Measurements from ENCODE around the gene MINAR2.

MINAR2 gene

DNA sequence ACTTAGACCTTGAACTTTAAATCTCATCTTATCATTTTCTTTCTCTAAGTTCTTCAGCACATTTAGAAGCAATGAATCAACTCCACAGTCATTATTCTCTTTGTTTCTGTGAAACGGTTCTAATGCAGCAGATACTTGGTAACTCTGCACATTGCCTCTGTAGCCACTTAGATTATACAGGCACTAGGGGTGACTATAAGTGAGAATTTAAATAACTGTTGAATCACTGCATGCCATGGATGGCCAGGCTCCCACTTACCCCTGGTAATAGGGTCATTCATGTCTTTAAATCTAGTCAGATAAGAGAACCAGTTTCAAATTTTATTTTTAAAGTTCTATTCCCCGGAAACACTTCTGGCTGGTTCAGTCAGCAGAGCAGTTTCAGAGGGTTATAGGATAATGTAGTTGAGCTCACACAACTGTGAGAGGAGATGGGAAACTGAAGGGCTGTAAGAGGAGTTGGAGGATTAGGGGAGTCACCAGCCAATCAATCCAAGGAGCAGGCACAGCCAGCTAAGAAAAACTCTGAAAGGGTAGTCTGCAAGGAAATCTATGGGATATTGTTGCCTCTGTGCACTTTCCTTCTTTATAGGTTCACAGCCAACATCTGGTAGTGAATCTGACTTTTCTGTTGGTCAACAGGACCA, 4.2 kb upstream of the MINAR2 start:
- H3K9ac ChIP-seq, result no peak overlapping the region
- H3K4me2 ChIP-seq, result no peak overlapping the region
- no peaks in the 10 kb centered on the region for H3K27me3 ChIP-seq
- no peak overlapping the region for H3K4me3 ChIP-seq
- H3K9me3 ChIP-seq (replicated peaks in 1 of 11), result no peaks in the 10 kb centered on the region
- no peak for TF ChIP-seq Cebpa-rat (IDR thresholded peaks at IDR 0.05)
- no peaks in the 10 kb centered on the region for H4K20me1 ChIP-seq
- H3K36me3 ChIP-seq, result no peaks in the 10 kb centered on the region
- H3K4me1 ChIP-seq, result no peaks in the 10 kb centered on the region
- H3K27ac ChIP-seq, result no peak overlapping the region

DNA sequence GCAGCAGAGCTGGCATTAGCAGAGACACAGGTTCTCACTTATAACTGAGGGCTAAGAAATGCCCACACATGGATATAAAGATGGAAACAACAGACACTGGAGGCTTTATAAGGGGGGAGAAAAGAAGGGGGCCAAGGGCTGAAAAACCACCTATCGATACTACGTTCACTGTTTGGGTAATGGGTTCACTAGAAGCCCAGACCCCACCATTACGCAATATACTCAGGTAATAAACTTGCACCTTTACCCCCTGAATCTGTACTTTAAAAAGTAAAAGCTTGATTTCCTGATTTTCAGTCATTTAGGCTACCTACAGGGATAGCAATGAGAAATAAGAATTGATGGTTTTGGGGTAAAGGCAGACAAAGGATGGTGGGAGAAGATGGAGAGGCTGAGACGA, 1.9 kb upstream of the MINAR2 start:
- no peak overlapping the region for H3K4me2 ChIP-seq
- H3K9me3 ChIP-seq (replicated peaks in 1 of 11), result no peaks in the 10 kb centered on the region
- H3K36me3 ChIP-seq, result no peaks in the 10 kb centered on the region
- H3K27ac ChIP-seq, result no peak overlapping the region
- H3K4me3 ChIP-seq, result no peak overlapping the region
- H3K9ac ChIP-seq, result no peak overlapping the region
- no peaks in the 10 kb centered on the region for H3K4me1 ChIP-seq
- H3K27me3 ChIP-seq, result no peaks in the 10 kb centered on the region
- H4K20me1 ChIP-seq, result no peaks in the 10 kb centered on the region
- TF ChIP-seq Cebpa-rat (IDR thresholded peaks at IDR 0.05), result peak in 5 of 11 experiments; percentile 34 to 77 (median 46); a peak in 5 of 22 replicates

DNA sequence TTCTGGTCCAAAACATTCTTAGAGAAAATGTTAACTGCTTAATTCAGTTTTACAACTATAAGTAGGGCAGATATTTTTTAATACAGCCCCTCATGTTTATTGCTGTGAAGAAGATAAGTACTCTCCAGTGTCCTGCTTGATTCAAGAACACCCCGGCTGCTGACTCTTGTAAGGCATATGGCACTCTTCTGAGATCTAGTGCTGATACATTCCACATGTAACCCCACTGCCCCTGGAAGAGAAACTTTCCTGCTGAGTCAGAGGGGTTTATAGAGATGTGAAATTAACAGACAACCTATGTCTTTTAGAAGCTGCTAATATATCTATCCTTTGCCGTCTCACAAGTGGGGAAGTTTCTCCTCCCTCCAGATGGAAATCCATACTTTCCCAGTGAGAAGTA, 1.0 kb upstream of the MINAR2 start:
- H3K36me3 ChIP-seq, result no peaks in the 10 kb centered on the region
- no peak for TF ChIP-seq Cebpa-rat (IDR thresholded peaks at IDR 0.05)
- H3K4me3 ChIP-seq, result no peak overlapping the region
- H3K4me2 ChIP-seq, result no peak overlapping the region
- H3K27me3 ChIP-seq, result no peaks in the 10 kb centered on the region
- H3K4me1 ChIP-seq, result no peaks in the 10 kb centered on the region
- H3K9me3 ChIP-seq (replicated peaks in 1 of 11), result no peaks in the 10 kb centered on the region
- H4K20me1 ChIP-seq, result no peaks in the 10 kb centered on the region
- H3K27ac ChIP-seq, result no peak overlapping the region
- no peak overlapping the region for H3K9ac ChIP-seq

DNA sequence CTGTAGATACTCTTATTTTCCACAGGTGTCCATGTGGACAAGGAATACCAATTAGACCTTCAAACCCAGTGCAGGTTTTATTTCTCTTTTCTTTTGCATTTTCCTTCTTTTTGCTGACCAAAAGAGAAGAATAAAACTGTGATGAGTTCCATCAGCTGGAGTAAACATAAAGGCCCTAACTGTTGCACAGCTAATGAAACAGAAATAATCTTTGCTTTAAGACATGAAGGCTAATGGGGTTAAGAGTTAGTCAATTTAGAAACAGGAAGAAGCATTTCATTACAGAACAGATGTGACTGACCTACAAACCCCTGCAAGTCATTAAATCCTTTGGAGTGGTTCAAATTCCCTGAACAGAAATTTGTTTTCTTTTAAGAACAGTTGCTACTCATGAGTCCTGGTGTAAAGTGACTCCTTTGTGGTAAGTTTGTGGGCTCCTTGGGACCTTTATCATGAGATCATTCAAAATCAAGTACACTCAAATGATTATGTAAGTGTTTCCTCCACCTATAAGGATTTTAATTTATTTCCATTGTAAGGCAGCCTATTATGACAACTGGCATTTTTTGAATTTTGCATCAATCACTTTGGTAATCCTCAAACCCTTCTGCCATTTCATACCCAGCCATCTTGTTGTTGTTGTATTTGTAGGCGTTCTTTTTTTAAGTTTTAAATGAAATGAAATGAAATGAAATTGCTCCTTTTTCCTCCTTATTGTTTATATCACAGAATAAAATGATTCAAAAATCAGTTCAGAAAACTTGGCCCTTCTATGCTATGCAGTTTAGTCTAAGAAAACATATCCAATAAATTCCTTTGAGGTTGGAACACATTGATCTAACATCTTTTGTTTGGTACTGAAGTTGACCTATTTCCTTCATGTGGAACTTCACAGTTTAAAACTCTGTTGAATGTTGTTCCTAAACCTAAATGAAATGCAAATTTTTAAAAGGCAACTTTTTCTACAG, 1.3 kb downstream of the MINAR2 start:
- no peak for TF ChIP-seq Cebpa-rat (IDR thresholded peaks at IDR 0.05)
- no peaks in the 10 kb centered on the region for H3K4me1 ChIP-seq
- H3K27me3 ChIP-seq, result no peaks in the 10 kb centered on the region
- H3K4me2 ChIP-seq, result no peak overlapping the region
- H3K27ac ChIP-seq, result no peak overlapping the region
- no peaks in the 10 kb centered on the region for H4K20me1 ChIP-seq
- H3K36me3 ChIP-seq, result no peaks in the 10 kb centered on the region
- H3K9me3 ChIP-seq (replicated peaks in 1 of 11), result no peaks in the 10 kb centered on the region
- H3K4me3 ChIP-seq, result no peak overlapping the region
- no peak overlapping the region for H3K9ac ChIP-seq

DNA sequence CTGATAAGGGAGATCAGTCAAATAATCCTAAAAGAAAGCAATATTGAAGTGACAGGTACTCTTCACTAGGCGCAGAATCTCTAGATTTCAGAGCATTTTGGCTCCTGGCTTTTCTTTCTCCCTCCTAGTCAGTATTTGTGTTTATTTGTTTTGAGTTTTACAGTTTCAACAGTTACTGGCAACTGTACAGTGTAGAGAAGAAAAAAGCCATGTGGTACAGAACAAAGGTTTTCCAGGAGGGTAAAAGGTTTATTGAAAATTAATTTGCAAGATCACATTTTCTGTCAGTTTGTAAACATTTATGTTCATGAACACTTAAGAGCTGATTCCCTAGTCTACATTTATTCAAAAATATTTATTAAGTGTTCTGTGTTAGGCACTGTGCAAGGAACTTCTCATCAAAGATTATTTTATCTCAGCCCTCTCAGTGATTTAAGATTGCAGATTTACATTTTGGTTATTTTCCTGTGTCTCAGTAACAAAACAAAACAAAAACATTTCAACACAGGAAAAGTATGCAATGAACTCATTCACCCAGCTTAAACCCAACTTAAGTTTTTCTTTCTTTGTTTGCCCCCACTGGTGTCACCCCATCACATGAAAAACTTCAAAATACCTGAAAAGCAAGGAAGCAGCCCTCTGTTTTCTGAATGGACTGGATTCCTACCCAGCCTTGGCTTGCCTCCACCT, 12.9 kb downstream of the MINAR2 start:
- TF ChIP-seq Cebpa-rat (IDR thresholded peaks at IDR 0.05), result no peak
- Histone ChIP-seq H3K4me3 (no peak overlapping the region), H3K36me3 (no peaks in the 10 kb centered on the region), H3K9ac (no peak overlapping the region), H3K27ac (no peak overlapping the region), H4K20me1 (no peaks in the 10 kb centered on the region), H3K9me3 (replicated peaks in 1 of 11) (no peaks in the 10 kb centered on the region), H3K27me3 (no peaks in the 10 kb centered on the region), H3K4me1 (no peaks in the 10 kb centered on the region), H3K4me2 (no peak overlapping the region)

DNA sequence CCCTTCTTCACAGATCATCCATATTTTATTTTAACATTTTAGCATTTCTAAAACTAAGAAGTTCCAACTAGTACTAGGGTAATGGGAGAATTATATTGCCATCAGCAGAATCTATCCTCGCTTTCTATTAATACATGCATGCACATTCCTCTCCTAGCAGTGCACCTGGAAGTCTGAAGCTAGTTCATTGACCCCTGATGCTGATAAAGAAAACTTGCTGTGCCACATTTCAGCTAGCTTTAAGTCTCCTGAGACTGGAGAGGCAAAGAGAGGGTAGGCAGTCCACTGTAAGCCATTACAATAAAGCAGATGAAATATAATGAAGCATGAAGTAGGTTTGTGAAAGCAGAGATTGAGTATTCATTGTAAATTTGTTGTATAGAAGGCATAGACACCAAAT, 15.8 kb downstream of the MINAR2 start:
- H3K9me3 ChIP-seq (replicated peaks in 1 of 11), result no peaks in the 10 kb centered on the region
- no peaks in the 10 kb centered on the region for H3K4me1 ChIP-seq
- H3K4me3 ChIP-seq, result no peak overlapping the region
- H3K27me3 ChIP-seq, result no peaks in the 10 kb centered on the region
- no peak for TF ChIP-seq Cebpa-rat (IDR thresholded peaks at IDR 0.05)
- H3K36me3 ChIP-seq, result no peaks in the 10 kb centered on the region
- H3K9ac ChIP-seq, result no peak overlapping the region
- H4K20me1 ChIP-seq, result no peaks in the 10 kb centered on the region
- H3K27ac ChIP-seq, result no peak overlapping the region
- no peak overlapping the region for H3K4me2 ChIP-seq

DNA sequence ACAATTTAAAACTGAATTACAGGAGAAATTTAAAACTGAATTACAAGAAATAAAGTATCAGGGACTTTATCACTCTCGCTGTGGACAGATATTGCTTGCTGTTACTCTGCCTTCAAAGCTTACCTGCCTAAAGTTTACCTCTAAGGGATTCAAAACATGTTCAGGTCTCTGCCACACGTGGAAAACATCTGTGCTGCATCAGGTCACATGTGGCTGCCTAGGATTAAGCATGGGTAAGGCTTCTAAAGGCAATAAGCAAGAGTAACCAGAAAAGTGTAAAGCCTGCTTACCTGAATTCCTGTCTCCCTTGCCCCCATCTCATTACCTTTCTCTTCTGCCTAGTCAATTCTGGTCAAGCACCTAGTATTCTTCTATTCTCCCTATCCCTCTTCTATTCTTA, 18.9 kb downstream of the MINAR2 start:
- Histone ChIP-seq H3K27ac (no peak overlapping the region), H3K9me3 (replicated peaks in 1 of 11) (no peaks in the 10 kb centered on the region), H3K36me3 (no peaks in the 10 kb centered on the region), H4K20me1 (no peaks in the 10 kb centered on the region), H3K9ac (no peak overlapping the region), H3K27me3 (no peaks in the 10 kb centered on the region), H3K4me3 (no peak overlapping the region), H3K4me2 (no peak overlapping the region), H3K4me1 (no peaks in the 10 kb centered on the region)
- no peak for TF ChIP-seq Cebpa-rat (IDR thresholded peaks at IDR 0.05)

DNA sequence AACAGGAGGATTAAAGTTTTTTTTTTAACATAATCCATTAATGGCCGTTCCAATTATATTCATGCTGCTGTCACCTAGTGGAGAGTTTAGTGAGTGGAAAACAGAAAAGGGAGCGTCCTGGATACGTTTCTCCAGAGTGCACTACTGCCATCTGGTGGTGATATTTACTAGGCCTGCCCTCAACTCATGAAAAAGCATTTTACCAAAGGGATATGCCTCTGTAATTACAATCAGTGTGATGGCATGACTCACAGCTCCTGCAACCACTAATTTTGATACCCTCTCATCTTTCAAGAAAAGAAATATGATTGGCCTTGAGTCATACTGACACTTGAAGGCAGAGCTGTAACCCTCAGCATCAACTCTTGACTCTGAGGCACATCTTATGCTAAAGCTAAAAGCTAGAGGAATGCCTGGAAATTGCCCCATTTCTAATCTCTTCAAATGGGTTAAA, 20.1 kb downstream of the MINAR2 start:
- H4K20me1 ChIP-seq, result no peaks in the 10 kb centered on the region
- H3K9ac ChIP-seq, result no peak overlapping the region
- H3K9me3 ChIP-seq (replicated peaks in 1 of 11), result no peaks in the 10 kb centered on the region
- H3K27me3 ChIP-seq, result no peaks in the 10 kb centered on the region
- H3K27ac ChIP-seq, result no peak overlapping the region
- no peak overlapping the region for H3K4me2 ChIP-seq
- no peak for TF ChIP-seq Cebpa-rat (IDR thresholded peaks at IDR 0.05)
- no peaks in the 10 kb centered on the region for H3K4me1 ChIP-seq
- no peak overlapping the region for H3K4me3 ChIP-seq
- no peaks in the 10 kb centered on the region for H3K36me3 ChIP-seq

DNA sequence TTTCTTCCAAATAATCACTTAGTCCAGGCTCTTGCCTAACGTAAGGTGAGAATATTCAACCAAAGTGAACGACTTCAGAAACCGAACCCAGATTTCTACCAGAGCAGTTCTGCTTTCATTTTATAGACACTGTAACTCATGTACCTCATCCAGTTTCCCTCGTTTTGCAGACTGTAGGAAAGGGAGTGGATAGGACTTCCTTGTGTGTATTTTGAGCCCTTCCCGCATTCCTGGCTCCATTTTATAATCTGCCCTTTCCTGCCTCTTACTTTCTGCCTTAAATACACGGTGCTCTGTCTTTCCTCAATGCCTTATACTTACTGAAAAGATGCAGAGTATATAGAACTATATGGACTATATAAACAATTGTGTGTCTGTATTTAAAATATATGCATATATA, 20.8 kb downstream of the MINAR2 start:
- Histone ChIP-seq H3K27ac (no peak overlapping the region), H3K4me3 (no peak overlapping the region), H3K36me3 (no peaks in the 10 kb centered on the region), H4K20me1 (no peaks in the 10 kb centered on the region), H3K4me2 (no peak overlapping the region), H3K4me1 (no peaks in the 10 kb centered on the region), H3K9me3 (replicated peaks in 1 of 11) (no peaks in the 10 kb centered on the region), H3K9ac (no peak overlapping the region; a peak in 1 of 22 replicates), H3K27me3 (no peaks in the 10 kb centered on the region)
- no peak for TF ChIP-seq Cebpa-rat (IDR thresholded peaks at IDR 0.05)
